PFSK-1 (cell line): ENCODE data around the gene CORO2B.

Experiments
- POLR2AphosphoS5 ChIP-seq: IDR thresholded peaks from 2 replicates; pipeline ENCODE4 v1.6.1; 2012; ENCODE audit warnings: low read depth, mild to moderate bottlenecking, control low read depth, low read length, moderate library complexity
- SIN3A ChIP-seq: IDR thresholded peaks from 2 replicates; pipeline ENCODE4 v1.6.1; 2012; ENCODE audit warnings: mild to moderate bottlenecking, low read length, moderate library complexity, borderline replicate concordance; ENCODE audit not compliant: insufficient read depth
- TAF1 ChIP-seq: IDR thresholded peaks from 2 replicates; pipeline ENCODE4 v1.6.1; 2012; ENCODE audit warnings: low read length, control low read depth, borderline replicate concordance; ENCODE audit not compliant: insufficient read depth

DNA sequence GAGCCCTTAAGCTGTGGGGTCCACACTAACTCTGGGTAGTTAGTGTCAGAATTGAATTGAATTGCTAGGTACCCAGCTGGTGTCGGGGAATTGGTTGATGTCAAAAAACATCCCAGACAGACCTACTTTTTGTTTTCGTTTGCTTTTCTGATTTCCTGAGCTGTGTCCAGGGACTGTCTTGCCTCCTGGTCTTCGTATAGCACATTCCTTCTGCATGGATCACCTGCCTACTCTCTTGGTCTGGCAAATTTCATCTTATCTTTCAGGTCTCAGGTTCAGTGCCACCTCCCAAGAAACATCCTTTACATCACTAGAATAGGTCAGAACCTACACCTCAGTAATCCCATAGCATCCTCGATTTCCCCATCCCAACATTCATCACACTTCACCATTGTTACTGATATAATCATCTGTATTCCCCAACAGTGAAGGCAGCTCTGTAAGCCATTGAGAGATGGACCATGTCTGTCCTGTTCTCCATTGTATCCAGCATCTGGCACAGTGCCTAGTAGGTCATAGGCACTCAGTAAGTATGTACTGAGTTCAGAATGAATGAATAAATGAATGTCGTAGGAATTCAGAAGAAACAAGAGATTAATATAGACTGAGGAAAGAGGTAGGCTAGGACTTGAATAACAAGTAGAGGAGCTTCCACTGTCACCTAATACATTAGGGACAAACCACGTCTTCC, 160.7 kb downstream of the CORO2B start:
- no peak for TF ChIP-seq SIN3A
- no peak for TF ChIP-seq POLR2AphosphoS5
- no peak for TF ChIP-seq TAF1
